Epidermal melanocyte (primary cell): ENCODE data around the gene RNF112.

Experiments
- DNase-seq: peaks from one replicate; pipeline ENCODE4 v3.0.0; 2011; ENCODE audit warnings: low spot score; ENCODE audit not compliant: insufficient read length

Gene RNF112

GRCh38 chr17:19410875-19411620 lies at the start of gene RNF112:
TSS of gene RNF112 (plus strand) at chr17:19411232. CDS start at chr17:19411409, 177 bp downstream.
- DNase-seq, result no peak

GRCh38 chr17:19361326-19361725 lies 49.7 kb upstream of the RNF112 start:
- no peak for DNase-seq

- DNase-seq, result no peak
Measured at GRCh38 chr17:19361944-19362276, 49.1 kb upstream of the RNF112 start.

GRCh38 chr17:19362277-19363113 lies 48.5 kb upstream of the RNF112 start, which contains the start of gene B9D1:
TSS of gene B9D1 (minus strand) at chr17:19362723. CDS start at chr17:19362569, 154 bp downstream.
- peak; percentile 93 for DNase-seq

GRCh38 chr17:19363114-19363438 lies 48.0 kb upstream of the RNF112 start:
- no peak for DNase-seq

GRCh38 chr17:19363460-19364035 lies 47.5 kb upstream of the RNF112 start:
- DNase-seq, result no peak

GRCh38 chr17:19364699-19365498 lies 46.1 kb upstream of the RNF112 start:
- DNase-seq, result no peak

- DNase-seq, result no peak
Measured at GRCh38 chr17:19365499-19365817, 45.6 kb upstream of the RNF112 start.

- no peak for DNase-seq
Measured at GRCh38 chr17:19365833-19366636, 45.0 kb upstream of the RNF112 start.

- no peak for DNase-seq
Measured at GRCh38 chr17:19366637-19366972, 44.4 kb upstream of the RNF112 start.

GRCh38 chr17:19368229-19368628 lies 42.8 kb upstream of the RNF112 start:
- DNase-seq, result no peak

- no peak for DNase-seq
Measured at GRCh38 chr17:19369107-19369778, 41.8 kb upstream of the RNF112 start.

- no peak for DNase-seq
Measured at GRCh38 chr17:19369846-19370492, 41.1 kb upstream of the RNF112 start.

- DNase-seq, result no peak
Measured at GRCh38 chr17:19370493-19370960, 40.5 kb upstream of the RNF112 start.

GRCh38 chr17:19371259-19372010 lies 39.6 kb upstream of the RNF112 start:
- DNase-seq, result no peak

- DNase-seq, result no peak
Measured at GRCh38 chr17:19372011-19372370, 39.0 kb upstream of the RNF112 start.

GRCh38 chr17:19372439-19372838 lies 38.6 kb upstream of the RNF112 start:
- DNase-seq, result no peak

GRCh38 chr17:19372866-19373504 lies 38.0 kb upstream of the RNF112 start:
- DNase-seq, result no peak

GRCh38 chr17:19374136-19374535 lies 36.9 kb upstream of the RNF112 start:
- no peak for DNase-seq
